COLO668 (cell line): Measurements from ENCODE around the gene DUS2.
"Not testable (repeated sequence)": the region's sequence is repeated elsewhere in the genome, so short reads cannot be mapped to it uniquely, and the experiment has no call there.

ENCODE experiments used
- DNase-seq: peaks from one replicate; lab custom pipeline; 2025; ENCODE audit not compliant: unreplicated experiment; lab: John Stamatoyannopoulos, UW

Gene DUS2

GRCh38 chr16:68022728-68023537 lies at the start of gene DUS2, which contains the start of gene DDX28:
DUS2 (plus strand) TSS chr16:68023284; CDS start chr16:68038024, 14,740 bp downstream.
DDX28 (minus strand) TSS chr16:68023232; CDS start chr16:68023202, 30 bp downstream.
- peak; percentile 93 for DNase-seq

GRCh38 chr16:67975321-67976105 lies 47.6 kb upstream of the DUS2 start:
- no peak for DNase-seq

GRCh38 chr16:67976205-67976604 lies 46.9 kb upstream of the DUS2 start:
- no peak for DNase-seq

- DNase-seq: no peak
Observed at GRCh38 chr16:67977005-67977404, 46.1 kb upstream of the DUS2 start.

- DNase-seq: no peak
Observed at GRCh38 chr16:67977469-67978227, 45.4 kb upstream of the DUS2 start.

GRCh38 chr16:67979955-67980678 lies 43.0 kb upstream of the DUS2 start, which contains the start of gene DPEP3:
DPEP3 (minus strand) TSS chr16:67980499; CDS start chr16:67980380, 119 bp downstream.
- no peak for DNase-seq

GRCh38 chr16:67982011-67982696 lies 40.9 kb upstream of the DUS2 start:
- DNase-seq: no peak

GRCh38 chr16:67986949-67987348 lies 36.1 kb upstream of the DUS2 start:
- DNase-seq: no peak

GRCh38 chr16:67987460-67988160 lies 35.5 kb upstream of the DUS2 start:
- no peak for DNase-seq

- DNase-seq: no peak
Observed at GRCh38 chr16:67988675-67989074, 34.4 kb upstream of the DUS2 start.

- DNase-seq: no peak
Observed at GRCh38 chr16:67989322-67990017, 33.6 kb upstream of the DUS2 start.

GRCh38 chr16:67990018-67990386 lies 33.1 kb upstream of the DUS2 start:
- DNase-seq: no peak

- no peak for DNase-seq
Observed at GRCh38 chr16:67992661-67993206, 30.4 kb upstream of the DUS2 start.

GRCh38 chr16:67993207-67994039 lies 29.7 kb upstream of the DUS2 start:
- DNase-seq: peak; percentile 81

GRCh38 chr16:67994040-67994408 lies 29.1 kb upstream of the DUS2 start:
- DNase-seq: not testable (repeated sequence)

- DNase-seq: no peak
Observed at GRCh38 chr16:67995423-67995822, 27.7 kb upstream of the DUS2 start.

- no peak for DNase-seq
Observed at GRCh38 chr16:67996666-67997065, 26.4 kb upstream of the DUS2 start.
